Smooth muscle cell (in vitro differentiated cells): ENCODE measurements around the gene UBE2G1. TPM values are rescaled to one million over a fixed set of nuclear protein-coding genes. Genes with fewer than 3 reads are reported as not detected.
"Not testable (repeated sequence)": the region's sequence is repeated elsewhere in the genome, so short reads cannot be mapped to it uniquely, and the experiment has no call there.

ENCODE experiments used
- DNase-seq: peaks from one replicate; lab custom pipeline; 2025; ENCODE audit not compliant: unreplicated experiment; lab: John Stamatoyannopoulos, UW
- H2AFZ ChIP-seq: fragments of 200-600 bp; sonication (generic); 2 replicates; pipeline ENCODE4 v1.6.0; 2016; ENCODE audit warnings: antibody characterized with exemption, low read depth, mild to moderate bottlenecking
- H3F3A ChIP-seq: fragments of 200-600 bp; sonication (generic); 2 replicates; pipeline ENCODE4 v1.6.0; 2017; ENCODE audit warnings: antibody characterized with exemption, low read depth
- H3K27ac ChIP-seq: fragments of 200-600 bp; sonication (generic); 2 replicates; pipeline ENCODE4 v1.5.1; 2016; ENCODE audit warnings: low read depth, mild to moderate bottlenecking
- H3K27me3 ChIP-seq: fragments of 200-600 bp; sonication (generic); 2 replicates; pipeline ENCODE4 v1.6.1; 2016; ENCODE audit warnings: low read depth, mild to moderate bottlenecking
- H3K36me3 ChIP-seq: fragments of 200-600 bp; sonication (generic); 2 replicates; pipeline ENCODE4 v1.5.1; 2016; ENCODE audit warnings: low read depth
- H3K4me1 ChIP-seq: fragments of 200-600 bp; sonication (generic); 2 replicates; pipeline ENCODE4 v1.5.1; 2016; ENCODE audit warnings: low read depth
- H3K4me2 ChIP-seq: fragments of 200-600 bp; sonication (generic); 2 replicates; pipeline ENCODE4 v1.6.0; 2016; ENCODE audit warnings: mild to moderate bottlenecking
- H3K4me3 ChIP-seq: fragments of 200-600 bp; sonication (generic); 2 replicates; pipeline ENCODE4 v1.5.1; 2016; ENCODE audit warnings: mild to moderate bottlenecking
- H3K79me2 ChIP-seq: fragments of 200-600 bp; sonication (generic); 2 replicates; pipeline ENCODE4 v1.6.0; 2016; ENCODE audit warnings: low read depth, mild to moderate bottlenecking
- H3K9ac ChIP-seq: fragments of 200-600 bp; sonication (generic); 2 replicates; pipeline ENCODE4 v1.6.0; 2016; ENCODE audit warnings: low read depth
- H3K9me3 ChIP-seq: fragments of 200-600 bp; sonication (generic); replicated peaks from 2 replicates; pipeline ENCODE4 v1.5.1; 2016; ENCODE audit warnings: low read depth
- H4K20me1 ChIP-seq: fragments of 200-600 bp; sonication (generic); 2 replicates; pipeline ENCODE4 v1.6.0; 2016; ENCODE audit warnings: low read depth
- CTCF ChIP-seq: fragments of 200-600 bp; sonication (generic); IDR thresholded peaks from 2 replicates; pipeline ENCODE4 v1.5.1; 2017; ENCODE audit warnings: borderline replicate concordance, mild to moderate bottlenecking, antibody characterized with exemption; ENCODE audit not compliant: insufficient read depth, poor library complexity, severe bottlenecking
- WGBS: methylation state at CpG from one replicate; pipeline ENCODE4 v1.1.7; 2016; ENCODE audit warnings: low lambda C conversion rate; 5-methylcytosine and 5-hydroxymethylcytosine counted together
- polyA plus RNA-seq: library from polyadenylated mRNA; unstranded; fragments of >200 nt; fragmentation: Nextera tagmentation; extraction: Ambion mirVana; gene quantifications from 2 replicates; pipeline ENCODE4 v1.2.1, GENCODE V29; 2016
- total RNA-seq: library from RNA; depleted of rRNA; stranded (reverse); fragments of >200 nt; gene quantifications from 2 replicates; pipeline ENCODE4 v1.2.3, GENCODE V29; 2014

UBE2G1 gene
- total and polyA plus RNA-seq, 2 experiments from 2014 or later: 39.9 to 63.7 TPM

GRCh38 chr17:4262703-4263102 is 103.8 kb downstream of the UBE2G1 start:
- Histone ChIP-seq H3F3A (no peaks in the 10 kb centered on the region), H3K4me1 (peaks cover 7% of the 10 kb centered on the region), H4K20me1 (peaks cover 22% of the 10 kb centered on the region), H3K27me3 (no peaks in the 10 kb centered on the region), H3K27ac (peak overlapping the region; percentile 81), H3K79me2 (peaks cover 57% of the 10 kb centered on the region), H3K4me2 (peak overlapping the region; percentile 86), H3K36me3 (no peaks in the 10 kb centered on the region), H3K9ac (peak overlapping the region; percentile 96), H2AFZ (no peak overlapping the region), H3K4me3 (peak overlapping the region; percentile 94), H3K9me3 (no peaks in the 10 kb centered on the region)
- whole genome bisulfite sequencing: 71% methylated on average over 8 of the region's 8 CpGs
- DNase-seq: no peak
- no peak for TF ChIP-seq CTCF

DNA sequence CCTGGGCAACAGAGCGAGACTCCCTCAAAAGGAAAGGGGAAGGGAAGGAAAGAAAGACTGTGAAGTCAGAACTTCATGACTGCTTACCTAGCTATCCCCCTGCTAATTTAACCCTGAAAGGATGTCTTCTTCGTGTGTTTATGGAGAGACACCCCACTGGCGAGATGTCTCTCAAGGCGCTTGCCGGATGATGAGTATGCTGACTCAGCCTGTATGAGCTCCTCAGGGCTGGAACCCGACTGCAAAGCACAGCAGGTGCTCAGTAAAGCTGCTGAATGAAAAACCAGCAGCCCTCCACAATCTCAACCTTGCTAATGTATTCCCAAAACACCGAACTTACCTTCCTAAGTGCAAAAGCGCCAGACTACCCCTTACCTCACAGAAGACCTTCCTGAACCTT is 105.0 kb downstream of the UBE2G1 start:
- 82% methylated on average over 8 of the region's 8 CpGs for whole genome bisulfite sequencing
- H3F3A ChIP-seq: no peaks in the 10 kb centered on the region
- peaks cover 7% of the 10 kb centered on the region for H3K4me1 ChIP-seq
- H3K36me3 ChIP-seq: no peaks in the 10 kb centered on the region
- no peak for DNase-seq
- no peak for TF ChIP-seq CTCF
- no peak overlapping the region for H3K4me2 ChIP-seq
- H4K20me1 ChIP-seq: peaks cover 34% of the 10 kb centered on the region
- no peak overlapping the region for H3K27ac ChIP-seq
- no peak overlapping the region for H3K9ac ChIP-seq
- no peak overlapping the region for H2AFZ ChIP-seq
- H3K9me3 ChIP-seq: no peaks in the 10 kb centered on the region
- no peaks in the 10 kb centered on the region for H3K27me3 ChIP-seq
- no peak overlapping the region for H3K4me3 ChIP-seq
- peaks cover 67% of the 10 kb centered on the region for H3K79me2 ChIP-seq

DNA sequence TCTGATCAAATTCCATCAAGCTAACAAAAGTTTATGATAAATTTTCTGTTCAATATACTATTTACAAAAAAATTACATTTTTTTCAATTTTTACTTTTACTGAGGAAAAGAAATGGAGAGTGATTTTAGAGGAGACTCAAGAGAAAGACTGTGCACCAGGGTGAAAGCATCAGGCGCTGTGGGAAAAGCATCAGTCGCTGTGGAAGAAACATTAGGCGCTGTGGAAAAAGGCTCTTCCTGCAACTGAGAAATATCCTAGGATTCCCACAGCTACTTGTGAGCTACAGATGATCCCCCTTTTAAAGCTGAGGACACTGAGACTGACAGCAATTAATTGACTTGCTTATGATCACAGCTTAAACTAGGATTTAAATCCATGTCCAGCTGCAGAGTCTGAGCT is 107.6 kb downstream of the UBE2G1 start:
- DNase-seq: no peak
- Histone ChIP-seq H3K4me2 (no peak overlapping the region), H3K36me3 (no peaks in the 10 kb centered on the region), H4K20me1 (peaks cover 51% of the 10 kb centered on the region), H3K27ac (no peak overlapping the region), H3K9ac (no peak overlapping the region), H3K79me2 (peaks cover 93% of the 10 kb centered on the region), H3K27me3 (no peaks in the 10 kb centered on the region), H3K4me1 (peaks cover 7% of the 10 kb centered on the region), H2AFZ (no peak overlapping the region), H3K4me3 (no peak overlapping the region), H3K9me3 (no peaks in the 10 kb centered on the region), H3F3A (no peaks in the 10 kb centered on the region)
- TF ChIP-seq CTCF: no peak
- WGBS: 100% methylated on average over 3 of the region's 3 CpGs

- H3K27ac ChIP-seq: no peak overlapping the region
- no peaks in the 10 kb centered on the region for H3K9me3 ChIP-seq
- H3K4me2 ChIP-seq: no peak overlapping the region
- H3F3A ChIP-seq: no peaks in the 10 kb centered on the region
- peaks cover 57% of the 10 kb centered on the region for H4K20me1 ChIP-seq
- no peaks in the 10 kb centered on the region for H3K36me3 ChIP-seq
- H3K4me3 ChIP-seq: no peak overlapping the region
- no peak for DNase-seq
- H2AFZ ChIP-seq: no peak overlapping the region
- H3K27me3 ChIP-seq: no peaks in the 10 kb centered on the region
- no peak overlapping the region for H3K9ac ChIP-seq
- no peak for TF ChIP-seq CTCF
- 77% methylated on average over 2 of the region's 2 CpGs for WGBS
- peaks cover 92% of the 10 kb centered on the region for H3K79me2 ChIP-seq
- no peaks in the 10 kb centered on the region for H3K4me1 ChIP-seq
These were observed 109.5 kb downstream of the UBE2G1 start for GRCh38 chr17:4256952-4257351.

DNA sequence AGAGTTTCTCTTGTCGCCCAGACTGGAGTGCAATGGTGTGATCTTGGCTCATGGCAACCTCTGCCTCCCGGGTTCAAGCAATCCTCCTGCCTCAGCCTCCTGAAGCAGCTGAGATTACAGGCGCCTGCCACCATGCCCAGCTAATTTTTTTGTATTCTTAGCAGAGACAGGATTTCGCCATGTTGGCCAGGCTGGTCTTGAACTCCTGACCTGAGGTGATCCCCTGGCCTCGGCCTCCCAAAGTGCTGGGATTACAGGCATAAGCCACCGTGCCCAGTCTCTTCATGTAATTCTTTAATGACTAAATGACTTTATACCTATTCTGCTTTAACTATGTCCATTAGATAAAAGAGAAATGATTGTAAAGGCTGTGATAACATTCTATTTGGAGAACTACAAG is 111.2 kb downstream of the UBE2G1 start:
- not testable (repeated sequence) for DNase-seq, H3K9ac ChIP-seq, H3K27me3 ChIP-seq, H3K4me1 ChIP-seq, H3K36me3 ChIP-seq, H3F3A ChIP-seq, H3K4me3 ChIP-seq, H3K4me2 ChIP-seq, H3K9me3 ChIP-seq, H3K27ac ChIP-seq, H2AFZ ChIP-seq
- Histone ChIP-seq H4K20me1 (peaks cover 64% of the 10 kb centered on the region), H3K79me2 (peaks cover 92% of the 10 kb centered on the region)
- 94% methylated on average over 6 of the region's 6 CpGs for WGBS
